Colonic mucosa (tissue), 4 donors: ENCODE results near the gene MGARP. TPM values are rescaled to one million over a fixed set of nuclear protein-coding genes. Genes with fewer than 3 reads are reported as not detected.

Experiments
- DNase-seq: peaks from one replicate; pipeline ENCODE4 v3.0.0-alpha.2; 2020
- H3K27ac ChIP-seq: fragments of 200-600 bp; one replicate; pipeline ENCODE4 v1.8.0; 2021
- H3K27me3 ChIP-seq: fragments of 200-600 bp; one replicate; pipeline ENCODE4 v1.8.0; 2021
- H3K36me3 ChIP-seq: fragments of 200-600 bp; one replicate; pipeline ENCODE4 v1.8.0; 2021
- H3K4me1 ChIP-seq: fragments of 200-600 bp; one replicate; pipeline ENCODE4 v1.8.0; 2021; ENCODE audit warnings: mild to moderate bottlenecking
- H3K4me3 ChIP-seq: fragments of 200-600 bp; one replicate; pipeline ENCODE4 v1.8.0; 2021
- H3K9ac ChIP-seq, 2 donors: one replicate each; pipeline ENCODE4 v1.7.0; 2013; ENCODE audit warnings: control low read depth in 2 of 2, low read depth in 2 of 2, low read length in 2 of 2
- H3K9me3 ChIP-seq: fragments of 200-600 bp; one replicate; pipeline ENCODE4 v1.8.0; 2021
- CTCF ChIP-seq: fragments of 200-600 bp; IDR thresholded peaks from one replicate; pipeline ENCODE4 v1.8.0; 2022; ENCODE audit warnings: antibody characterized with exemption, mild to moderate bottlenecking
- intact Hi-C: fragments of 100-400 bp; cut with DNase I; formaldehyde crosslinking; loops from one replicate; pipeline ENCODE4 v1.14.1; 2022
- total RNA-seq, 2 donors: library from RNA; stranded (reverse); fragmentation: NEBNext Ultra II Directional in 1 of 2; extraction: Animal tissue kit (Norgen Biotek cat#: 25700) in 1 of 2; gene quantifications; one replicate each; pipeline ENCODE4 v1.2.1, GENCODE V29; 2021
- donor health status: healthy.
- donor health status: DM: no; HTN: no; CAD: no.
- donor health status: DM: no; HTN: no; CAD: no.

MGARP gene
- total RNA-seq, 2 donors from 2014 or later, result 0.32 TPM; not detected in 1

- intact Hi-C loops, result no loop called here
- DNase-seq, result no peak
- no peak overlapping the region for H3K9ac ChIP-seq
- H3K9me3 ChIP-seq, result no peaks in the 10 kb centered on the region
- no peaks in the 10 kb centered on the region for H3K27me3 ChIP-seq
- no peaks in the 10 kb centered on the region for H3K36me3 ChIP-seq
- no peak overlapping the region for H3K27ac ChIP-seq
- TF ChIP-seq CTCF, result no peak
- H3K4me3 ChIP-seq, result no peak overlapping the region
- H3K4me1 ChIP-seq, result no peaks in the 10 kb centered on the region
These were observed 32.8 kb downstream of the MGARP start for GRCh38 chr4:139247241-139247640.

- Histone ChIP-seq H3K27me3 (no peaks in the 10 kb centered on the region), H3K4me1 (no peaks in the 10 kb centered on the region), H3K9me3 (no peaks in the 10 kb centered on the region), H3K4me3 (no peak overlapping the region), H3K9ac (no peak overlapping the region), H3K27ac (no peak overlapping the region), H3K36me3 (no peaks in the 10 kb centered on the region)
- intact Hi-C loops, result no loop called here
- DNase-seq, result no peak
- no peak for TF ChIP-seq CTCF
These were observed 33.9 kb downstream of the MGARP start for GRCh38 chr4:139246166-139246565.

GRCh38 chr4:139245590-139245989 lies 34.4 kb downstream of the MGARP start:
- Histone ChIP-seq H3K4me3 (no peak overlapping the region), H3K27me3 (no peaks in the 10 kb centered on the region), H3K27ac (no peak overlapping the region), H3K36me3 (no peaks in the 10 kb centered on the region), H3K9me3 (no peaks in the 10 kb centered on the region), H3K4me1 (no peaks in the 10 kb centered on the region), H3K9ac (no peak overlapping the region)
- intact Hi-C loops, result no loop called here
- DNase-seq, result no peak
- no peak for TF ChIP-seq CTCF

GRCh38 chr4:139243448-139244365 lies 36.3 kb downstream of the MGARP start:
- Histone ChIP-seq H3K4me1 (no peaks in the 10 kb centered on the region), H3K4me3 (no peak overlapping the region), H3K36me3 (no peaks in the 10 kb centered on the region), H3K9me3 (no peaks in the 10 kb centered on the region), H3K27ac (no peak overlapping the region), H3K27me3 (no peaks in the 10 kb centered on the region), H3K9ac (no peak overlapping the region)
- no peak for TF ChIP-seq CTCF
- DNase-seq, result no peak
- intact Hi-C loops, result no loop called here

- no peak for DNase-seq
- H3K27ac ChIP-seq, result no peak overlapping the region
These were observed 37.4 kb downstream of the MGARP start for GRCh38 chr4:139242511-139243051.

More at GRCh38 chr4:139242511-139243051, 37.4 kb downstream of the MGARP start:
- no peak for TF ChIP-seq CTCF
- Histone ChIP-seq H3K9me3 (no peaks in the 10 kb centered on the region), H3K36me3 (no peaks in the 10 kb centered on the region), H3K4me3 (no peak overlapping the region), H3K4me1 (no peaks in the 10 kb centered on the region), H3K27me3 (no peaks in the 10 kb centered on the region), H3K9ac (no peak overlapping the region)
- intact Hi-C loops, result no loop called here
